Aorta (tissue), 5 donors: ENCODE data around the gene INKA1. TPM values are rescaled to one million over a fixed set of nuclear protein-coding genes. Genes with fewer than 3 reads are reported as not detected.
A peak's percentile ranks its signal among the peaks of the same experiment; 100 is the strongest.

Experiments
- ATAC-seq: fragments of 200-7000 bp; cut with Tn5 transposase; one replicate; pipeline ENCODE4 v1.9.1; 2022; ENCODE audit warnings: moderate library complexity; ENCODE audit not compliant: low FRiP score
- DNase-seq, 2 donors: peaks; one replicate each; pipeline ENCODE4 v3.0.0-alpha.2; 2020
- H3K27ac ChIP-seq, 2 donors: one replicate each; pipeline ENCODE4 v1.5.1; 2013; ENCODE audit warnings: low read length in 2 of 2, mild to moderate bottlenecking in 2 of 2, moderate library complexity in 2 of 2, control low read depth in 1 of 2, inconsistent platforms in 1 of 2, low read depth in 1 of 2
- H3K27me3 ChIP-seq, 2 donors: one replicate each; pipeline ENCODE4 v1.6.1; 2013; ENCODE audit warnings: control low read depth in 1 of 2, low read length in 1 of 2, mild to moderate bottlenecking in 1 of 2, moderate library complexity in 1 of 2; ENCODE audit not compliant: insufficient read depth in 2 of 2, control insufficient read depth in 1 of 2
- H3K36me3 ChIP-seq, 2 donors: one replicate each; pipeline ENCODE4 v1.6.1; 2013; ENCODE audit warnings: control low read depth in 1 of 2, low read length in 1 of 2, mild to moderate bottlenecking in 1 of 2; ENCODE audit not compliant: insufficient read depth in 2 of 2, control insufficient read depth in 1 of 2
- H3K4me1 ChIP-seq, 2 donors: one replicate each; pipeline ENCODE4 v1.6.1; 2013; ENCODE audit warnings: low read length in 2 of 2, control low read depth in 1 of 2, mild to moderate bottlenecking in 1 of 2, moderate library complexity in 1 of 2; ENCODE audit not compliant: insufficient read depth in 2 of 2, control insufficient read depth in 1 of 2
- H3K4me3 ChIP-seq, 2 donors: one replicate each; pipeline ENCODE4 v1.5.1; 2013; ENCODE audit warnings: low read length in 2 of 2, control low read depth in 1 of 2, mild to moderate bottlenecking in 1 of 2
- H3K9me3 ChIP-seq: one replicate; pipeline ENCODE4 v1.6.1; 2013; ENCODE audit warnings: mild to moderate bottlenecking, low read length; ENCODE audit not compliant: control insufficient read depth
- WGBS, 2 donors: extraction: QIAGEN DNeasy Blood & Tissue Kit; methylation state at CpG; one replicate each; pipeline ENCODE4 v1.1.7; 2013; 5-methylcytosine and 5-hydroxymethylcytosine counted together
- intact Hi-C, 2 donors: fragments of 100-400 bp; cut with DNase I; formaldehyde crosslinking; loops; one replicate each; pipeline versions ENCODE4 v1.14.2 to v1.15.0; 2022
- polyA plus RNA-seq, 2 donors: library from polyadenylated mRNA; stranded (reverse); fragments of 200-250 nt; gene quantifications; one replicate each; pipeline ENCODE4 v1.2.3, GENCODE V29; 2013
- total RNA-seq, 2 donors: library from RNA; stranded (reverse); fragmentation: NEBNext Ultra II Directional; extraction: Animal tissue kit (Norgen Biotek cat#: 25700); gene quantifications; one replicate each; pipeline ENCODE4 v1.2.1, GENCODE V29; 2021
- donor health status: healthy with polysubstance abuse.
- donor health status: Bipolar disorder and iron deficiency.
- donor health status: DM: no; HTN: no; CAD: no.
- donor health status: DM: no; HTN: no; CAD: no.
- donor health status: DM: yes; HTN: yes; CAD: no.

The INKA1 gene
- total and polyA plus RNA-seq, 4 donors: 5.5 to 12.2 (median 10.5) TPM

GRCh38 chr3:49790626-49791411 lies 12.2 kb upstream of the INKA1 start:
- ATAC-seq: no peak
- WGBS, 2 donors: 68 to 70% methylated on average over 9 of the region's 9 CpGs

GRCh38 chr3:49791571-49791970 lies 11.5 kb upstream of the INKA1 start:
- peak in 1 of 2 donors; percentile 6 for DNase-seq
- H3K9me3 ChIP-seq: no peaks in the 10 kb centered on the region
- 86 to 90% methylated on average over 4 of the region's 4 CpGs for WGBS, 2 donors
- no peak overlapping the region for H3K27ac ChIP-seq
- H3K27me3 ChIP-seq: no peaks in the 10 kb centered on the region
- intact Hi-C loops: no loop called here
- ATAC-seq: no peak
- no peaks in the 10 kb centered on the region for H3K4me1 ChIP-seq
- no peaks in the 10 kb centered on the region for H3K36me3 ChIP-seq
- no peak overlapping the region for H3K4me3 ChIP-seq

More at GRCh38 chr3:49790626-49791411, 12.2 kb upstream of the INKA1 start:
- no peaks in the 10 kb centered on the region for H3K36me3 ChIP-seq
- no peaks in the 10 kb centered on the region for H3K4me1 ChIP-seq
- H3K27me3 ChIP-seq: no peaks in the 10 kb centered on the region
- H3K4me3 ChIP-seq: no peak overlapping the region
- DNase-seq: peak in 1 of 2 donors; percentile 19
- intact Hi-C loops: no loop called here
- no peaks in the 10 kb centered on the region for H3K9me3 ChIP-seq
- H3K27ac ChIP-seq: no peak overlapping the region

- WGBS, 2 donors: 91 to 94% methylated on average over 10 of the region's 10 CpGs
- H3K27ac ChIP-seq: no peak overlapping the region
- no peaks in the 10 kb centered on the region for H3K4me1 ChIP-seq
- DNase-seq (peak in 1 of 2 donors; percentile 25), ATAC-seq (peak; percentile 15)
- H3K9me3 ChIP-seq: no peaks in the 10 kb centered on the region
- H3K36me3 ChIP-seq: no peaks in the 10 kb centered on the region
- no peaks in the 10 kb centered on the region for H3K27me3 ChIP-seq
- no peak overlapping the region for H3K4me3 ChIP-seq
- intact Hi-C loops: no loop called here
Measured at GRCh38 chr3:49792371-49793150, 10.5 kb upstream of the INKA1 start.

GRCh38 chr3:49793486-49794085 lies 9.5 kb upstream of the INKA1 start:
- DNase-seq (peak in 1 of 2 donors; percentile 69), ATAC-seq (no peak)
- Histone ChIP-seq H3K4me1 (no peaks in the 10 kb centered on the region), H3K27ac (no peak overlapping the region), H3K27me3 (no peaks in the 10 kb centered on the region), H3K36me3 (no peaks in the 10 kb centered on the region), H3K4me3 (no peak overlapping the region), H3K9me3 (no peaks in the 10 kb centered on the region)
- intact Hi-C loops: no loop called here
- WGBS, 2 donors: 93% methylated on average over 13 of the region's 13 CpGs

- ATAC-seq (no peak), DNase-seq (no peak)
- intact Hi-C loops: no loop called here
- H3K4me3 ChIP-seq: no peak overlapping the region
- H3K27ac ChIP-seq: no peak overlapping the region
- H3K36me3 ChIP-seq: no peaks in the 10 kb centered on the region
- 82 to 96% methylated on average over 4 of the region's 4 CpGs for WGBS, 2 donors
- H3K27me3 ChIP-seq: no peaks in the 10 kb centered on the region
- no peaks in the 10 kb centered on the region for H3K4me1 ChIP-seq
- H3K9me3 ChIP-seq: no peaks in the 10 kb centered on the region
Measured at GRCh38 chr3:49794431-49794830, 8.6 kb upstream of the INKA1 start.

- Histone ChIP-seq H3K4me3 (no peak overlapping the region), H3K27me3 (no peaks in the 10 kb centered on the region), H3K4me1 (no peaks in the 10 kb centered on the region), H3K9me3 (no peaks in the 10 kb centered on the region), H3K36me3 (no peaks in the 10 kb centered on the region), H3K27ac (no peak overlapping the region)
- WGBS, 2 donors: 87 to 89% methylated on average over 24 of the region's 24 CpGs
- intact Hi-C loops: no loop called here
- DNase-seq (no peak), ATAC-seq (no peak)
Measured at GRCh38 chr3:49794926-49795905, 7.8 kb upstream of the INKA1 start.

GRCh38 chr3:49799105-49799504 lies 4.0 kb upstream of the INKA1 start:
- no peaks in the 10 kb centered on the region for H3K4me1 ChIP-seq
- no peaks in the 10 kb centered on the region for H3K9me3 ChIP-seq
- 73 to 88% methylated on average over 1 of the region's 1 CpG for WGBS, 2 donors
- H3K4me3 ChIP-seq: no peak overlapping the region
- H3K36me3 ChIP-seq: no peaks in the 10 kb centered on the region
- no peaks in the 10 kb centered on the region for H3K27me3 ChIP-seq
- no peak for ATAC-seq
- no peak overlapping the region for H3K27ac ChIP-seq
- DNase-seq: no peak
- intact Hi-C loops: no loop called here

- ATAC-seq (no peak), DNase-seq (peak; percentile 76 to 79)
- Histone ChIP-seq H3K4me3 (no peak within 1 kb of the TSS), H3K27me3 (no peaks in the 10 kb centered on the region), H3K36me3 (no peaks in the 10 kb centered on the region), H3K27ac (no peak within 1 kb of the TSS), H3K9me3 (no peaks in the 10 kb centered on the region), H3K4me1 (no peaks in the 10 kb centered on the region)
- intact Hi-C loops: loop anchor here in 1 of 2 donors (5.0 kb wide), 1 partner anchor 108 kb away; no protein-coding TSS in a partner anchor
- WGBS, 2 donors: 63 to 71% methylated on average over 4 of the region's 4 CpGs
Measured at GRCh38 chr3:49799761-49800160, 3.3 kb upstream of the INKA1 start, which contains the start of gene CDHR4. Gene CDHR4 (minus strand): TSS chr3:49799873. CDS start chr3:49799812, 61 bp downstream.
